Osteocyte (in vitro differentiated cells): ENCODE data around the gene KRTAP9-9. TPM values are rescaled to one million over a fixed set of nuclear protein-coding genes. Genes with fewer than 3 reads are reported as not detected.
"Not testable (repeated sequence)": the region's sequence is repeated elsewhere in the genome, so short reads cannot be mapped to it uniquely, and the experiment has no call there.

Source experiments
- DNase-seq: peaks from one replicate; pipeline ENCODE4 v3.0.0; 2021; ENCODE audit warnings: mixed read lengths; ENCODE audit not compliant: unreplicated experiment; ENCODE audit errors: extremely low spot score
- H3K27ac Mint-ChIP-seq: one replicate; pipeline ENCODE4 v1.8.0; 2021; ENCODE audit warnings: mild to moderate bottlenecking, mixed read lengths; ENCODE audit not compliant: unreplicated experiment
- H3K27me3 Mint-ChIP-seq: one replicate; pipeline ENCODE4 v1.8.0; 2021; ENCODE audit warnings: mixed read lengths; ENCODE audit not compliant: unreplicated experiment
- H3K36me3 Mint-ChIP-seq: one replicate; pipeline ENCODE4 v1.8.0; 2021; ENCODE audit warnings: mixed read lengths; ENCODE audit not compliant: unreplicated experiment
- H3K4me1 Mint-ChIP-seq: one replicate; pipeline ENCODE4 v1.8.0; 2021; ENCODE audit warnings: mixed read lengths; ENCODE audit not compliant: unreplicated experiment
- H3K4me3 Mint-ChIP-seq: one replicate; pipeline ENCODE4 v1.8.0; 2021; ENCODE audit warnings: mild to moderate bottlenecking, moderate library complexity, mixed read lengths; ENCODE audit not compliant: unreplicated experiment
- H3K9me3 Mint-ChIP-seq: one replicate; pipeline ENCODE4 v1.8.0; 2021; ENCODE audit warnings: mixed read lengths; ENCODE audit not compliant: unreplicated experiment
- long read RNA-seq: library from polyadenylated mRNA; unstranded; transcript quantifications from one replicate; pipeline ENCODE4 v2.0.0, GENCODE V29; 2021
- total RNA-seq: library from RNA; stranded (reverse); gene quantifications from 2 replicates; pipeline ENCODE4 v1.2.1, GENCODE V29; 2021
- TF ChIP-seq, protein P1 (sequence below): fragments of 200-600 bp; sonication (generic); IDR thresholded peaks from 2 replicates; pipeline ENCODE4 v1.5.0; 2021; ENCODE audit warnings: antibody characterized with exemption, mild to moderate bottlenecking, moderate library complexity

The KRTAP9-9 gene
- not detected in 2 replicates for total RNA-seq
- long read RNA-seq: 0 reads

DNA sequence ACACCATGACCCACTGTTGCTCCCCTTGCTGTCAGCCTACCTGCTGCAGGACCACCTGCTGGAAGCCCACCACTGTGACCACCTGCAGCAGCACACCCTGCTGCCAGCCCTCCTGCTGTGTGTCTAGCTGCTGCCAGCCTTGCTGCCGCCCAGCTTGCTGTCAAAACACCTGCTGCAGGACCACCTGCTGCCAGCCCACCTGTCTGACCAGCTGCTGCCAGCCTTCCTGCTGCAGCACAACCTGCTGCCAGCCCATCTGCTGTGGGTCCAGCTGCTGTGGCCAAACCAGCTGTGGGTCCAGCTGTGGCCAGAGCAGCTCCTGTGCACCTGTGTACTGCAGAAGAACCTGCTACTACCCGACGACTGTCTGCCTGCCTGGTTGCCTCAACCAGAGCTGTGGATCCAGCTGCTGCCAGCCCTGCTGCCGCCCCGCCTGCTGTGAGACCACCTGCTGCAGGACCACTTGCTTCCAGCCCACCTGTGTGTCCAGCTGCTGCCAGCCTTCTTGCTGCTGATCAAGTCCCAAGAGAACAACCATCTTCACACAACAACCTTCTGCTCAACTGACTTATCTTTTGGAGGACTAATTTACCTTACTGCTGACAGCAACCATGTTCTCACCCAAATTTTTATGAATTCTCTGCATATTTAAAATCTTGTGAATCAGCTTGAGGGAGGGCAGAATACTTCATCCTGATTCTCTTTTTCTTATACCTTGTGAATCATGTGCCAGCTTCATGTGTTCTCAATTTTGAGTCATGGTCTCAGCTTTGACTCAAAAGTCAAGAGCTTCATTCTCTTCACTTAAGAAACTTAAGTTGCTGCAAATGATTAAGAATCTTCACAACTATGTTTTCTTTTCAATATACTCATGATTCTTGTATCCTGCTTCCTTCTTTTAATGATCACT lies at the start of gene KRTAP9-9:
KRTAP9-9 (plus strand) TSS at position 4 of the 910 bp plus-strand sequence.
- peaks cover 20% of the 10 kb centered on the region for H3K4me1 Mint-ChIP-seq
- H3K36me3 Mint-ChIP-seq, DNase-seq, H3K27me3 Mint-ChIP-seq, H3K27ac Mint-ChIP-seq, H3K9me3 Mint-ChIP-seq, H3K4me3 Mint-ChIP-seq: not testable (repeated sequence)

DNA sequence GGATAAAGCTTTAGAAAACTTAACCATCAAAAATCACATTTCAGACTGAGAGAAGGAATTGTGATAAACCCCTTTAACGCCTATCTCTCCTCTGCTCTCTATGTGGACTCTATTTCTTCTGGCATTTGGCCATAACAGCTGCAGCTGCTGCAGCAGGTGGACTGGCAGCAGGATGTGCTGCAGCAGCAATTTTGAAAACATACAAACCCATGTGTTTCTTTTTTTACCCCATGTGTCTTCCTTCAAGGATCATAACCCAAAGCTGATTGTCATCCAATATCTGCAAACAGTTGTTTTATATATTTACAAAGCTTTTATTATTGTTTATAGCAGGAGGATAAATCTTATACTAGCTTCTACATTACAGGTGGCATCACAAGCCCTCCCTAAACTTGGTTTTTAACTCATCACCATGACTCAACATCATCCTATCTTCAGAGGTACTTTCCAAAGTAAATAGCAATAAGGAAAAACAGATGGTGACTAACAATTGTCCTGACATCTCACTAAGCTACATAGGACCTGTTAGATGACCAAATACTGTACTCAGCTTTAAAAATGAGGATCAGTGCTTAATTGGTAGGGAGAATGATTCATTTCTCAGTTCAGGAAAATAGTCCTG lies 43.2 kb upstream of the KRTAP9-9 start:
- H3K27ac Mint-ChIP-seq: no peak overlapping the region
- H3K36me3 Mint-ChIP-seq: no peaks in the 10 kb centered on the region
- no peak overlapping the region for H3K4me3 Mint-ChIP-seq
- peaks cover 3% of the 10 kb centered on the region for H3K4me1 Mint-ChIP-seq
- peaks cover 9% of the 10 kb centered on the region for H3K9me3 Mint-ChIP-seq
- TF ChIP-seq, protein P1, sequence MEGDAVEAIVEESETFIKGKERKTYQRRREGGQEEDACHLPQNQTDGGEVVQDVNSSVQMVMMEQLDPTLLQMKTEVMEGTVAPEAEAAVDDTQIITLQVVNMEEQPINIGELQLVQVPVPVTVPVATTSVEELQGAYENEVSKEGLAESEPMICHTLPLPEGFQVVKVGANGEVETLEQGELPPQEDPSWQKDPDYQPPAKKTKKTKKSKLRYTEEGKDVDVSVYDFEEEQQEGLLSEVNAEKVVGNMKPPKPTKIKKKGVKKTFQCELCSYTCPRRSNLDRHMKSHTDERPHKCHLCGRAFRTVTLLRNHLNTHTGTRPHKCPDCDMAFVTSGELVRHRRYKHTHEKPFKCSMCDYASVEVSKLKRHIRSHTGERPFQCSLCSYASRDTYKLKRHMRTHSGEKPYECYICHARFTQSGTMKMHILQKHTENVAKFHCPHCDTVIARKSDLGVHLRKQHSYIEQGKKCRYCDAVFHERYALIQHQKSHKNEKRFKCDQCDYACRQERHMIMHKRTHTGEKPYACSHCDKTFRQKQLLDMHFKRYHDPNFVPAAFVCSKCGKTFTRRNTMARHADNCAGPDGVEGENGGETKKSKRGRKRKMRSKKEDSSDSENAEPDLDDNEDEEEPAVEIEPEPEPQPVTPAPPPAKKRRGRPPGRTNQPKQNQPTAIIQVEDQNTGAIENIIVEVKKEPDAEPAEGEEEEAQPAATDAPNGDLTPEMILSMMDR: no peak
- no peak for DNase-seq
- H3K27me3 Mint-ChIP-seq: peaks cover 35% of the 10 kb centered on the region

DNA sequence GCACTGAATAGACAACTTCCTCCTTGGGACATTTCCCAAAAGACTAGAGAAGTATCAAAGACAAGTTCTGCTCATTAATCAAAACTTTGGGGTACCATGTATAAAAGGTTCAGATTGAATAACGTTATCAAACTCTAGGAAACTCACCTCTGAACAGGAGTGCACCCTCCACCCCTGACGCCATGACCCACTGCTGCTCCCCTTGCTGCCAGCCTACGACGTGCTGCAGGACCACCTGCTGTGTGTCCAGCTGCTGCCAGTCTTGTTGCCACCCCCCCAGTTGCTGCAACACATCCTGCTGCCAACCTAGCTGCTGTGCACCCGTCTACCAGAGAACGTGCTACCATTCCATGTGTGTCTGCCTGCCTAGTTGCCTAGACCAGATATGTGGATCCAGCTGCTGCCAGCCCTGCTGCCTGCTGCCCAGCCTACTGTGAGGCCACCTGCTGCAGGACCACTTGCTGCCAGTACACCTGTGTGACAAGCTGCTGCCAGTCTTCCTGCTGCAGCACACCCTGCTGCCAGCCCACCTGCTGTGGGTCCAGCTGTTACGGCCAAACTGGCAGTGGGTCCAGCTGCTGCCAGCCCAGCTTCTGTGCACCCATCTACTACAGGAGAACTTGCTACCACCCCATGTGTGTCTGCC lies 42.5 kb upstream of the KRTAP9-9 start:
- TF ChIP-seq, protein P1: no peak
- DNase-seq: no peak
- Mint-ChIP-seq H3K36me3 (no peaks in the 10 kb centered on the region), H3K9me3 (peaks cover 7% of the 10 kb centered on the region), H3K27me3 (peaks cover 35% of the 10 kb centered on the region), H3K4me1 (peaks cover 3% of the 10 kb centered on the region), H3K27ac (no peak overlapping the region), H3K4me3 (no peak overlapping the region)

DNA sequence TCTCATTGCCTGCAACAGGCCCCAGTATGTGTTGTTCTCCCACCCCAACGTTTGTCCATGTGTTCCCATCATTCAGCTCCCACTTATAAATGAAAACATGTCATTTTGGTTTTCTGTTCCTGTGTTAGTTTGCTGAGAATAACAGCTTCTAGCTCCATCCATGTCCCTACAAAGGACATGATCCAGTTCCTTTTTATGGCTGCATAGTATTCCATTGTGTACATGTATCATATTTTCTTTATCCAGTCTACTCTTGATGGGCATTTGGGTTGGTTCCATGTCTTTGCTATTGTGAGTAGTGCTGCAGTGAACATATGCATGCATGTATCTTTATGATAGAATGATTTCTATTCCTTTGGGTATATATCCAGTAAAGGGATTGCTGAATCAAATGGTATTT lies 39.5 kb upstream of the KRTAP9-9 start:
- H3K9me3 Mint-ChIP-seq: peaks cover 7% of the 10 kb centered on the region
- H3K27me3 Mint-ChIP-seq: peaks cover 13% of the 10 kb centered on the region
- H3K4me3 Mint-ChIP-seq: no peak overlapping the region
- H3K36me3 Mint-ChIP-seq: peaks cover 8% of the 10 kb centered on the region
- peaks cover 3% of the 10 kb centered on the region for H3K4me1 Mint-ChIP-seq
- no peak for DNase-seq
- no peak overlapping the region for H3K27ac Mint-ChIP-seq
- TF ChIP-seq, protein P1: no peak

DNA sequence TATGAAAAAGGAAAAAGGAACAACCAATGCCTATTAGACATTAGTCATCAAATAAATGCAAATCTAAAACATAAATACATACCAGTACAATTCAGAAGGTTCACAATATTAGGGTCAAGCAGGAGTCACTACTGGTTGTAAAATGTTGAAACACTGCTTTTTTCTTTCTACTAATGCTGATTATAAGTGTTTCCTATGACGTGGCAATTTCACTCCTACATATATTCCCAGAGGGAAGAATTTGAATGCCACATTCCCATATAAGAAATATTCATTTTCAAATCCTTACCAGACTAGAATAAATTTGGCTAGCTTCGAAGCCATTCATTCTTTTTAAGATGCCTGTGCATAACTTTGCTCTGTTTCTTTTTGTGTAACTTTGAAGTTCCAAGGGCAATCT lies 31.4 kb upstream of the KRTAP9-9 start:
- Mint-ChIP-seq H3K9me3 (peaks cover 15% of the 10 kb centered on the region), H3K27ac (no peak overlapping the region), H3K4me3 (no peak overlapping the region), H3K27me3 (peaks cover 8% of the 10 kb centered on the region), H3K4me1 (no peaks in the 10 kb centered on the region), H3K36me3 (peaks cover 8% of the 10 kb centered on the region)
- DNase-seq: no peak
- TF ChIP-seq, protein P1: no peak
